ENCODE measurements around the gene KLHL21.

GRCh38 chr1:6590046-6590445 is 12.6 kb downstream of the KLHL21 start:
- TF ChIP-seq EZH2 (IDR thresholded peaks at IDR 0.05; ENCODE audit: insufficient read depth, poor library complexity, severe bottlenecking) = no peak
- no peak for TF ChIP-seq EZH2phosphoT487 (IDR thresholded peaks at IDR 0.05; ENCODE audit: insufficient read depth, low read depth)

Measured in GM23248 (cell line).